ENCODE measurements around the gene ABI1.

Gene ABI1

GRCh38 chr10:26714415-26715136 lies 146.2 kb downstream of the ABI1 start:
- Histone ChIP-seq H3K79me2 (ENCODE audit: control insufficient read depth, insufficient read depth, low read length, unreplicated experiment) (no peaks in the 10 kb centered on the region), H3K4me3 (ENCODE audit: low read depth, low read length) (no peak overlapping the region), H3K27me3 (ENCODE audit: insufficient read depth, low read length) (no peaks in the 10 kb centered on the region), H3K36me3 (ENCODE audit: insufficient read depth, low read length) (peaks cover 8% of the 10 kb centered on the region), H3K27ac (ENCODE audit: low read depth, low read length) (no peak overlapping the region), H2AFZ (ENCODE audit: low read length, unreplicated experiment) (no peak overlapping the region), H3K4me1 (ENCODE audit: control insufficient read depth, insufficient read depth, low read length, unreplicated experiment) (no peaks in the 10 kb centered on the region)

- no peak overlapping the region for H2AFZ ChIP-seq (ENCODE audit: low read length, unreplicated experiment)
- peaks cover 3% of the 10 kb centered on the region; the same call in 1 of the 2 replicates for H3K36me3 ChIP-seq (ENCODE audit: insufficient read depth, low read length)
- H3K79me2 ChIP-seq (ENCODE audit: control insufficient read depth, insufficient read depth, low read length, unreplicated experiment), result no peaks in the 10 kb centered on the region
- H3K27me3 ChIP-seq (ENCODE audit: insufficient read depth, low read length), result no peaks in the 10 kb centered on the region
- no peaks in the 10 kb centered on the region for H3K4me1 ChIP-seq (ENCODE audit: control insufficient read depth, insufficient read depth, low read length, unreplicated experiment)
- no peak overlapping the region for H3K27ac ChIP-seq (ENCODE audit: low read depth, low read length)
- H3K4me3 ChIP-seq (ENCODE audit: low read depth, low read length), result no peak overlapping the region
These were observed 149.4 kb downstream of the ABI1 start for GRCh38 chr10:26711324-26711723.

DNA sequence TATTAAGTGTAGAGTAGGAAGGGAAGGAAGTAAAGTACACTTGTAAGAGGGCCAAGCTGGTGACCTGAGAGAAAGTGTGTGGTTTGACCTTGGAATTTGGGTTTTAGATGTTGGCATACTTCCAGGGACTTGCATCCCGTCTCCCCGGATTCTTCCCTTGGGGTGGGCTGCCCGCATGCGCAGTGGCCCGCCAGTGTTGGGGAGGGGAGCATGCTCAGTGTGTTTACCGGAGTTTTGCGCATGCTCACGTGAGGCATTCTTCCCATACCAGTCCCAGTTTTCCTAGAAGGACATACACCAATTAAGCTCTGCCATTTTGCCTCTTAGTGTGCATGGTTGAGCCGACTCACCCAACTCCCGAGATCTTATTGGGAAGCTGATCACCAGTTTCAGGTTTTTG lies 153.8 kb downstream of the ABI1 start:
- Histone ChIP-seq H3K4me1 (ENCODE audit: control insufficient read depth, insufficient read depth, low read length, unreplicated experiment) (no peaks in the 10 kb centered on the region), H3K27ac (ENCODE audit: low read depth, low read length) (no peak overlapping the region), H3K27me3 (ENCODE audit: insufficient read depth, low read length) (no peaks in the 10 kb centered on the region), H3K79me2 (ENCODE audit: control insufficient read depth, insufficient read depth, low read length, unreplicated experiment) (peaks cover 13% of the 10 kb centered on the region), H3K36me3 (ENCODE audit: insufficient read depth, low read length) (no peaks in the 10 kb centered on the region), H2AFZ (ENCODE audit: low read length, unreplicated experiment) (no peak overlapping the region), H3K4me3 (ENCODE audit: low read depth, low read length) (no peak overlapping the region)

GRCh38 chr10:26706206-26706605 lies 154.6 kb downstream of the ABI1 start:
- H3K27ac ChIP-seq (ENCODE audit: low read depth, low read length), result no peak overlapping the region
- no peaks in the 10 kb centered on the region for H3K27me3 ChIP-seq (ENCODE audit: insufficient read depth, low read length)
- no peak overlapping the region for H2AFZ ChIP-seq (ENCODE audit: low read length, unreplicated experiment)
- peaks cover 21% of the 10 kb centered on the region for H3K79me2 ChIP-seq (ENCODE audit: control insufficient read depth, insufficient read depth, low read length, unreplicated experiment)
- no peaks in the 10 kb centered on the region for H3K36me3 ChIP-seq (ENCODE audit: insufficient read depth, low read length)
- H3K4me1 ChIP-seq (ENCODE audit: control insufficient read depth, insufficient read depth, low read length, unreplicated experiment), result no peaks in the 10 kb centered on the region
- H3K4me3 ChIP-seq (ENCODE audit: low read depth, low read length), result no peak overlapping the region

DNA sequence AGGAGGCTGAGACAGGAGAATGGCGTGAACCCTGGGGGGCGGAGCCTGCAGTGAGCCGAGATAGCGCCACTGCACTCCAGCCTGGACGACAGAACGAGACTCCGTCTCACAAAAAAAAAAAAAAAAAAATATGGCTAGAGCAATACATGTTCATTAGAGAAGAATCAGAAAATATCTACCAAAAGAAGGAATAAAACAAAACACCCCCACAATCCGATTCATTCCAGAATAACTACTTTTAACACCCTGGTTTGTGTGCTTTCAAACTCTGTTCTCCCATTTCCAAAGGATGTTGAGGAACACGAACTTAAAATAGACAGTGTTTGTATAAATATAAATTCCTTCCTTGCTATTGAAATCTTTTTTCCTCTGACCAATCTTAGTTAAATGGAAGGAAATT lies 156.8 kb downstream of the ABI1 start:
- Histone ChIP-seq H3K4me1 (ENCODE audit: control insufficient read depth, insufficient read depth, low read length, unreplicated experiment) (no peaks in the 10 kb centered on the region), H3K4me3 (ENCODE audit: low read depth, low read length) (no peak overlapping the region), H3K27ac (ENCODE audit: low read depth, low read length) (no peak overlapping the region), H2AFZ (ENCODE audit: low read length, unreplicated experiment) (no peak overlapping the region), H3K36me3 (ENCODE audit: insufficient read depth, low read length) (no peaks in the 10 kb centered on the region), H3K79me2 (ENCODE audit: control insufficient read depth, insufficient read depth, low read length, unreplicated experiment) (peaks cover 42% of the 10 kb centered on the region), H3K27me3 (ENCODE audit: insufficient read depth, low read length) (no peaks in the 10 kb centered on the region)

DNA sequence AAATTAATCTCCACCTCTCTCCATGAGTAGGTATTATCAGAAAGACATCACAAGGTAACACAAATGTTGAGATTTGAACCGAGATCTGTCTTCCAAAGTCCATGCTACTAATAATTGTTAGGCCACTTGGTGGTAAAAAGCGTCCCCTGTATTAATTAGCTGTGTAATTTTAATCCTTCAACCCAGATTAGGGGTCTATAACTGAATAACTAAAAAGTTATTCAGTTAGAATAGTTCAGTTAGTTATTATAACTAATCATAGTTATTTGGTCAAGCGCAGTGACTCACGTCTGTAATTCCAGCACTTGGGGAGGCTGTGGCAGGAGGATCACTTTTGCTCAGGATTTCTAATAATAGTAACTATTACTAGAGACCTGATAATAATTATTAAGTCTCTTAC lies 157.7 kb downstream of the ABI1 start:
- Histone ChIP-seq H3K4me3 (ENCODE audit: low read depth, low read length) (no peak overlapping the region), H3K27me3 (ENCODE audit: insufficient read depth, low read length) (no peaks in the 10 kb centered on the region), H3K27ac (ENCODE audit: low read depth, low read length) (no peak overlapping the region), H3K79me2 (ENCODE audit: control insufficient read depth, insufficient read depth, low read length, unreplicated experiment) (peaks cover 51% of the 10 kb centered on the region), H2AFZ (ENCODE audit: low read length, unreplicated experiment) (no peak overlapping the region), H3K4me1 (ENCODE audit: control insufficient read depth, insufficient read depth, low read length, unreplicated experiment) (no peaks in the 10 kb centered on the region), H3K36me3 (ENCODE audit: insufficient read depth, low read length) (no peaks in the 10 kb centered on the region)

DNA sequence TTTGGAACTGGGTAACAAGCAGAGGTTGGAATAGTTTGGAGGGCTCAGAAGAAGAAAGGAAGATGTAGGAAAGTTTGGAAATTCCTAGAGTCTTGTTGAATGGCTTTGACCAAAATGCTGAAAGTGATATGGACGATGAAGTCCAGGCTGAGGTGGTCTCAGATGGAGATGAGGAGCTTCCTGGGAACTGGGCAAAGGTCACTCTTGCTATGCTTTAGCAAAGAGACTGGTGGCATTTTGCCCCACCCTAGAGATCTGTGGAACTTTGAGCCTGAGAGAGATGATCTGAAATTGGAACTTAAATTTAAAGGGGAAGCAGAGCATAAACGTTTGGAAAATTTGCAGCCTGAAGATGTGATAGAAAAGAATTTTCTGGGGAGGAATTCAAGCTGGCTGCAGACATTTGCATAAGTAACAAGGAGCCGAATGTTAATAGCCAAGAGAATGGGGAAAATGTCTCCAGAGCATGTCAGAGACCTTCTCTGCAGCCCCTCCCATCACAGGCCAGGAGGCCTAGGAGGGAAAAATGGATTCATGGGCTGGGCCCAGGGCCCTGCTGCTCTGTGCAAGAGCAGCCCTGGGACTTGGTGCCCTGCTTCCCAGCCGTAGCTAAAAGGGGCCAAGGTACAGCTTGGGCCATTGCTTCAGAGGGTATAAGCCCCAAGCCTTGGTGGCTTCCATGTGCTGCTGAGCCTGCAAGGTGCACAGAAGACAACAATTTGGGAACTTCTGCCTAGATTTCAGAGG lies 159.7 kb downstream of the ABI1 start:
- no peaks in the 10 kb centered on the region for H3K27me3 ChIP-seq (ENCODE audit: insufficient read depth, low read length)
- H3K4me1 ChIP-seq (ENCODE audit: control insufficient read depth, insufficient read depth, low read length, unreplicated experiment), result peaks cover 4% of the 10 kb centered on the region
- no peaks in the 10 kb centered on the region for H3K36me3 ChIP-seq (ENCODE audit: insufficient read depth, low read length)
- no peak overlapping the region for H2AFZ ChIP-seq (ENCODE audit: low read length, unreplicated experiment)
- H3K4me3 ChIP-seq (ENCODE audit: low read depth, low read length), result no peak overlapping the region
- peaks cover 57% of the 10 kb centered on the region for H3K79me2 ChIP-seq (ENCODE audit: control insufficient read depth, insufficient read depth, low read length, unreplicated experiment)
- no peak overlapping the region for H3K27ac ChIP-seq (ENCODE audit: low read depth, low read length)

DNA sequence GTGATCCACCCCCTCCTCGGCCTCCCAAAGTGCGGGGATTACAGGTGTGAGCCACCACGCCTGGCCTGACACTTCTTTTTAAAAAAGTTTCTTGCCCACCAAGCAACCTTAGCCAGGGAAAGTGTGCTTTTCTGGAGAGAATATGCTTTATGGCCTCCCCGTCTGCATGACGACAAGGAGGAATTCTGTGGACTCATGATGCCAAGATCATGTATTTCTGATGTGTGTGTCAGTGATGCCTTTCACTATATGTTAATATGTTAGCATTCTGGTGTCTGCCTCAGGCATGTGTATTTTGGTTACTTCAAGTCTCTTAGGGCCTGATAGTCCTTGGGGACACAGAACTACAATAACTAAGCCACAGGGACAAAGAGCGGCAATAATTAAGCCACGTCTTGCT lies 161.1 kb downstream of the ABI1 start:
- no peaks in the 10 kb centered on the region for H3K36me3 ChIP-seq (ENCODE audit: insufficient read depth, low read length)
- no peak overlapping the region for H2AFZ ChIP-seq (ENCODE audit: low read length, unreplicated experiment)
- no peak overlapping the region for H3K27ac ChIP-seq (ENCODE audit: low read depth, low read length)
- H3K27me3 ChIP-seq (ENCODE audit: insufficient read depth, low read length), result no peaks in the 10 kb centered on the region
- H3K4me1 ChIP-seq (ENCODE audit: control insufficient read depth, insufficient read depth, low read length, unreplicated experiment), result peaks cover 4% of the 10 kb centered on the region
- peaks cover 57% of the 10 kb centered on the region for H3K79me2 ChIP-seq (ENCODE audit: control insufficient read depth, insufficient read depth, low read length, unreplicated experiment)
- H3K4me3 ChIP-seq (ENCODE audit: low read depth, low read length), result no peak overlapping the region

DNA sequence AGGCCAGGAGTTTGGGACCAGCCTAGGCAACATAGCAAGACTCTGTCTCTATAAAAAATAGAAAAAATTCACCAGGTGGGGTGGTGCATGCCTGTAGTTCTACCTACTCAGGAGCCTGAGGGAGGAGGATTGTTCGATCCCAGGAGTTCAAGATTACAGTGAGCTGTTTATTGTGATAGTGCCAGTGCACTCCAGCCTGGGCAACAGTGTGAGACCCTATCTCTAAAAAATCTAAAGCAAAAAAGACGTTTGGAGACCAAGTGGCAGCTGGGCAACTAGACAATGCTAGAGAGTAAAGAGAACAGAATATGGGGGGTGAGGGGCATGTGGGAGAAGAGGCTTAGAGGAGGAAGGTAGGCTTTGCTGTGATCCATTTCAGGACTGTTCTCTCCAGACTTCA lies 161.8 kb downstream of the ABI1 start:
- H2AFZ ChIP-seq (ENCODE audit: low read length, unreplicated experiment), result no peak overlapping the region
- H3K4me3 ChIP-seq (ENCODE audit: low read depth, low read length), result peak overlapping the region; percentile 98
- no peaks in the 10 kb centered on the region for H3K36me3 ChIP-seq (ENCODE audit: insufficient read depth, low read length)
- H3K27ac ChIP-seq (ENCODE audit: low read depth, low read length), result no peak overlapping the region
- H3K27me3 ChIP-seq (ENCODE audit: insufficient read depth, low read length), result no peaks in the 10 kb centered on the region
- peaks cover 57% of the 10 kb centered on the region for H3K79me2 ChIP-seq (ENCODE audit: control insufficient read depth, insufficient read depth, low read length, unreplicated experiment)
- peaks cover 4% of the 10 kb centered on the region for H3K4me1 ChIP-seq (ENCODE audit: control insufficient read depth, insufficient read depth, low read length, unreplicated experiment)

GRCh38 chr10:26697922-26698608 lies 162.7 kb downstream of the ABI1 start:
- Histone ChIP-seq H3K4me1 (ENCODE audit: control insufficient read depth, insufficient read depth, low read length, unreplicated experiment) (peaks cover 4% of the 10 kb centered on the region), H3K36me3 (ENCODE audit: insufficient read depth, low read length) (no peaks in the 10 kb centered on the region), H3K79me2 (ENCODE audit: control insufficient read depth, insufficient read depth, low read length, unreplicated experiment) (peaks cover 54% of the 10 kb centered on the region), H3K27me3 (ENCODE audit: insufficient read depth, low read length) (no peaks in the 10 kb centered on the region), H2AFZ (ENCODE audit: low read length, unreplicated experiment) (peak overlapping the region; percentile 84), H3K4me3 (ENCODE audit: low read depth, low read length) (peak overlapping the region; percentile 98), H3K27ac (ENCODE audit: low read depth, low read length) (no peak overlapping the region)
